IPS DF 6.9 (cell line): Measurements from ENCODE around the gene EPG5.
A peak's percentile ranks its signal among the peaks of the same experiment; 100 is the strongest.

ENCODE experiments used
- DNase-seq: peaks from one replicate; pipeline ENCODE4 v3.0.0-alpha.2; 2013; ENCODE audit warnings: low read depth, low spot score
- H3K27ac ChIP-seq: one replicate; pipeline ENCODE4 v1.5.1; 2013; ENCODE audit warnings: low read length, control low read depth
- H3K27me3 ChIP-seq: 2 replicates; pipeline ENCODE4 v1.6.1; 2013; ENCODE audit warnings: mild to moderate bottlenecking, low read length; ENCODE audit not compliant: control insufficient read depth, insufficient read depth
- H3K36me3 ChIP-seq: 2 replicates; pipeline ENCODE4 v1.6.1; 2013; ENCODE audit warnings: low read length; ENCODE audit not compliant: control insufficient read depth, insufficient read depth
- H3K4me1 ChIP-seq: 2 replicates; pipeline ENCODE4 v1.6.1; 2013; ENCODE audit warnings: low read length; ENCODE audit not compliant: control insufficient read depth, insufficient read depth
- H3K4me3 ChIP-seq: 2 replicates; pipeline ENCODE4 v1.5.1; 2013; ENCODE audit warnings: mild to moderate bottlenecking, low read length
- H3K9me3 ChIP-seq: 2 replicates; pipeline ENCODE4 v1.6.1; 2013; ENCODE audit warnings: low read length, inconsistent platforms; ENCODE audit not compliant: control insufficient read depth, insufficient read depth
- WGBS: extraction: QIAGEN DNeasy Blood & Tissue Kit; methylation state at CpG from one replicate; pipeline ENCODE4 v1.1.7; 2013; ENCODE audit warnings: mixed read lengths, missing lambda C conversion rate; ENCODE audit not compliant: insufficient read length, insufficient coverage; 5-methylcytosine and 5-hydroxymethylcytosine counted together

Gene EPG5

GRCh38 chr18:45841765-45842442 lies 125.2 kb downstream of the EPG5 start:
- H3K9me3 ChIP-seq: no peaks in the 10 kb centered on the region
- no peak for DNase-seq
- no peak overlapping the region for H3K27ac ChIP-seq
- no peaks in the 10 kb centered on the region; the same call in 1 of the 2 replicates for H3K36me3 ChIP-seq
- no peak overlapping the region for H3K4me3 ChIP-seq
- WGBS: no CpG with 5 or more reads among the region's 12 CpGs
- peaks cover 5% of the 10 kb centered on the region for H3K4me1 ChIP-seq
- H3K27me3 ChIP-seq: peaks cover 6% of the 10 kb centered on the region; the same call in 1 of the 2 replicates

GRCh38 chr18:45841060-45841764 lies 125.9 kb downstream of the EPG5 start:
- Histone ChIP-seq H3K4me1 (peaks cover 8% of the 10 kb centered on the region), H3K27me3 (peaks cover 6% of the 10 kb centered on the region; the same call in 1 of the 2 replicates), H3K36me3 (no peaks in the 10 kb centered on the region; the same call in 1 of the 2 replicates), H3K27ac (no peak overlapping the region), H3K9me3 (no peaks in the 10 kb centered on the region), H3K4me3 (no peak overlapping the region)
- WGBS: no CpG with 5 or more reads among the region's 17 CpGs
- DNase-seq: no peak

DNA sequence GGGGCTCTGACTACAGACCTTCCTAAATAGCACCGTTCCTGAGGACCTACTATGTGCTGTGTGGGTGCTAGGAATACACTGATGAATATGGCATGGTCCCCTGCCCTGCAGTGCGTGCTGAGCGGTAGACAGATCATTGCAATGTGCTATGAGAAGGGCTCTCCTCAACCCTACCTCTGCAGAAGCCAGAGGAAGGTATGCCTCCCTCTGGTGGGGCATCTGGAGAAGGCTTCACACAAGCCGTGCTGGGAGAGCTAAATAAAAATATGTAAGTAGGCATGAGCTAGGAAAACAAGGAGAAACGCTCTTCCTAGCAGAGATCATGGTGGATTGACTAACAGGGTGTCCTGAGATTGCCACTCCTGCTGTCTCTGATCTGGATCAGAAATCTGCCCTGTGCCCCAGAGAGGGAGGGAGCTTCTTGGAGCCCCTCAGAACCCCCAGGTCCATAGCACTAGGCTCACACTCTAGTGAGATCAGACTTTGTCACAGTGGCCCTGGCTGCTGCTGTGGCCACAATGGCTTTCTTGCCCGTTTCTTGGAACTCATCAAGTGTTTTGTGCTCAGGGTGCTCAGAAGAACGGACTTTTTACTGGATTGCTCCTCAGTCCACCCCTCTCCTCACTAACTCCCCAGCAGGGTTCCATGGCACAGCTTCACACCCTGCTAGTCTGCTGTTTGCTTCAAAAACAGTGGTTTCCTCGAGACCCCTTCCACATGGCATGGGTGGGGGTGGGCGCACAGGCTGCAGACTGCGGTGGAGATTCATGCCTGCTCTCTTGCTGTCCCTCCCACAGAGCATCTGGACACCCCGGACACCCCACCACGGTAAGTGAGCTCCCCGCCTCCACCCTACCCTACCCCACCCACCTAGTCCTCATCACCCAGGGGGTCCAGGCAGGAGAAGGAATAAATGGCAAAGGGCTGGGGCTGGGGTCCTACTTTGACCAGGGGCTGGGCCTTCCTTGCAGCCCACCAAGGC lies 127.4 kb downstream of the EPG5 start:
- Histone ChIP-seq H3K27me3 (peaks cover 6% of the 10 kb centered on the region; the same call in 1 of the 2 replicates), H3K4me1 (peaks cover 8% of the 10 kb centered on the region), H3K4me3 (no peak overlapping the region), H3K9me3 (no peaks in the 10 kb centered on the region), H3K36me3 (no peaks in the 10 kb centered on the region; the same call in 1 of the 2 replicates), H3K27ac (no peak overlapping the region)
- no peak for DNase-seq
- no CpG with 5 or more reads among the region's 13 CpGs for WGBS

- Histone ChIP-seq H3K4me1 (peaks cover 8% of the 10 kb centered on the region), H3K4me3 (no peak overlapping the region), H3K27ac (no peak overlapping the region), H3K36me3 (no peaks in the 10 kb centered on the region; the same call in 1 of the 2 replicates), H3K27me3 (peaks cover 6% of the 10 kb centered on the region; the same call in 1 of the 2 replicates), H3K9me3 (no peaks in the 10 kb centered on the region)
- no peak for DNase-seq
- WGBS: no CpG with 5 or more reads among the region's 53 CpGs
Measured at GRCh38 chr18:45838302-45839070, 128.6 kb downstream of the EPG5 start.

GRCh38 chr18:45837283-45838070 lies 129.7 kb downstream of the EPG5 start:
- Histone ChIP-seq H3K4me1 (peaks cover 8% of the 10 kb centered on the region), H3K27me3 (peaks cover 6% of the 10 kb centered on the region; the same call in 1 of the 2 replicates), H3K27ac (no peak overlapping the region), H3K4me3 (peak overlapping the region; percentile 42; the same call in 1 of the 2 replicates), H3K9me3 (no peaks in the 10 kb centered on the region), H3K36me3 (no peaks in the 10 kb centered on the region; the same call in 1 of the 2 replicates)
- no CpG with 5 or more reads among the region's 84 CpGs for WGBS
- DNase-seq: no peak

GRCh38 chr18:45836242-45837205 lies 130.6 kb downstream of the EPG5 start:
- WGBS: no CpG with 5 or more reads among the region's 14 CpGs
- Histone ChIP-seq H3K9me3 (no peaks in the 10 kb centered on the region), H3K4me1 (peaks cover 8% of the 10 kb centered on the region), H3K27me3 (peaks cover 6% of the 10 kb centered on the region; the same call in 1 of the 2 replicates), H3K27ac (no peak overlapping the region), H3K36me3 (no peaks in the 10 kb centered on the region; the same call in 1 of the 2 replicates), H3K4me3 (no peak overlapping the region)
- no peak for DNase-seq

DNA sequence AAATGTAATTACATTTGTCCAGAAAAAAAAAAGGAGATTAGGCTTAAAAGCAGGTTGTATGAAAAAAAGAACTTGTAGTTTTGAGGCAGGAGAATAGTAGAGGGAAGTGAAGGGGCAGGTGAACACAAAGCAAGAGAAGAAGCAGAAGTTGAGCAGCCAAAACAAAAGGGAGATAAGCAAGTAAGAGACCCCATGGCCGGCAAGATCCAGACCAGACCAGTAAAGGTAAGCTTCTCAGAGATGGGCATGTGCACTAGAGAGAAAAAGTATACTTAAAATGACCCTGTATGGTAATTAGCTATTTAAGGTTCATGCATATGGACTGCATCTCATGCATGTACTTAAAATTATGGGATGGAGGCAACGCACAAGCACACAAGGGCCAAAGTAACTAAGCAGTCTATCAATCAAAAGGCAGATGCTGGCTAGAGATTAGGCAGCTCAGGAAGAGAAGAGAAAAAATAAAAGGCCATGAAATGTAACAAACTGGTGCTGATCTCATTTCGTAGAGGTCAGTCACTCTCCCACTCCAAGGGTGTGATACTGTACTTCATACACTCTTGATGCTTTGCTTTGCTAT lies 132.0 kb downstream of the EPG5 start:
- Histone ChIP-seq H3K4me3 (no peak overlapping the region), H3K9me3 (no peaks in the 10 kb centered on the region), H3K36me3 (no peaks in the 10 kb centered on the region; the same call in 1 of the 2 replicates), H3K27me3 (peaks cover 6% of the 10 kb centered on the region; the same call in 1 of the 2 replicates), H3K4me1 (peaks cover 8% of the 10 kb centered on the region), H3K27ac (no peak overlapping the region)
- no CpG with 5 or more reads among the region's 3 CpGs for WGBS
- no peak for DNase-seq

- no peak for DNase-seq
- H3K9me3 ChIP-seq: no peaks in the 10 kb centered on the region
- H3K27ac ChIP-seq: no peak overlapping the region
- no peaks in the 10 kb centered on the region; the same call in 1 of the 2 replicates for H3K36me3 ChIP-seq
- no CpG with 5 or more reads among the region's 1 CpG for WGBS
- H3K4me1 ChIP-seq: peaks cover 9% of the 10 kb centered on the region
- H3K4me3 ChIP-seq: no peak overlapping the region
- H3K27me3 ChIP-seq: peaks cover 6% of the 10 kb centered on the region; the same call in 1 of the 2 replicates
Measured at GRCh38 chr18:45834306-45834705, 132.8 kb downstream of the EPG5 start.
